DMS79 treated with DMSO at 0.1 percent for 48 hours (cell line): ENCODE results near the gene CMTM7.
"Not testable (repeated sequence)": the region's sequence is repeated elsewhere in the genome, so short reads cannot be mapped to it uniquely, and the experiment has no call there.

Experiments used
- DNase-seq: peaks from one replicate; lab custom pipeline; 2025; lab: John Stamatoyannopoulos, UW

Gene CMTM7

GRCh38 chr3:32438596-32439344 lies 47.1 kb downstream of the CMTM7 start:
- DNase-seq, result no peak

- not testable (repeated sequence) for DNase-seq
Measured at GRCh38 chr3:32439421-32439820, 47.8 kb downstream of the CMTM7 start.

- DNase-seq, result peak; percentile 5
Measured at GRCh38 chr3:32440611-32441350, 49.1 kb downstream of the CMTM7 start.

GRCh38 chr3:32442766-32443165 lies 51.1 kb downstream of the CMTM7 start:
- no peak for DNase-seq

- no peak for DNase-seq
Measured at GRCh38 chr3:32443478-32443877, 51.8 kb downstream of the CMTM7 start.

GRCh38 chr3:32447865-32448400 lies 56.3 kb downstream of the CMTM7 start:
- DNase-seq, result no peak

GRCh38 chr3:32448686-32449474 lies 57.2 kb downstream of the CMTM7 start:
- no peak for DNase-seq

- DNase-seq, result no peak
Measured at GRCh38 chr3:32449691-32450090, 58.0 kb downstream of the CMTM7 start.

GRCh38 chr3:32450426-32450825 lies 58.8 kb downstream of the CMTM7 start:
- DNase-seq, result no peak

- no peak for DNase-seq
Measured at GRCh38 chr3:32450992-32451659, 59.5 kb downstream of the CMTM7 start.

GRCh38 chr3:32452009-32452408 lies 60.4 kb downstream of the CMTM7 start:
- DNase-seq, result no peak

GRCh38 chr3:32453346-32453745 lies 61.7 kb downstream of the CMTM7 start:
- no peak for DNase-seq

GRCh38 chr3:32454111-32454510 lies 62.5 kb downstream of the CMTM7 start:
- DNase-seq, result no peak

GRCh38 chr3:32454731-32455608 lies 63.3 kb downstream of the CMTM7 start:
- no peak for DNase-seq

GRCh38 chr3:32455609-32456428 lies 64.2 kb downstream of the CMTM7 start:
- no peak for DNase-seq

GRCh38 chr3:32456429-32457130 lies 64.9 kb downstream of the CMTM7 start:
- no peak for DNase-seq

GRCh38 chr3:32457971-32458471 lies 66.4 kb downstream of the CMTM7 start:
- DNase-seq, result no peak

- DNase-seq, result no peak
Measured at GRCh38 chr3:32459450-32459849, 67.8 kb downstream of the CMTM7 start.
